A673 (cell line): ENCODE results near the gene TXNDC2.

Experiments
- EZH2 ChIP-seq: fragments of 200-600 bp; sonication (generic); IDR thresholded peaks from 2 replicates; pipeline ENCODE4 v1.6.1; 2017; ENCODE audit warnings: borderline replicate concordance, low read depth, mild to moderate bottlenecking, mixed read lengths, antibody characterized with exemption, low read length; ENCODE audit not compliant: poor library complexity, severe bottlenecking
- TF ChIP-seq, protein P1 (sequence below): fragments of 300-800, 200-600 bp; sonication (generic); conservative IDR thresholded peaks from 2 replicates; pipeline ENCODE4 v1.5.1; 2017; ENCODE audit warnings: low read depth, mild to moderate bottlenecking, antibody characterized with exemption, low read length, moderate library complexity, mixed read lengths

GRCh38 chr18:9861157-9861556, 24.6 kb upstream of the TXNDC2 start:
- TF ChIP-seq, protein P1, sequence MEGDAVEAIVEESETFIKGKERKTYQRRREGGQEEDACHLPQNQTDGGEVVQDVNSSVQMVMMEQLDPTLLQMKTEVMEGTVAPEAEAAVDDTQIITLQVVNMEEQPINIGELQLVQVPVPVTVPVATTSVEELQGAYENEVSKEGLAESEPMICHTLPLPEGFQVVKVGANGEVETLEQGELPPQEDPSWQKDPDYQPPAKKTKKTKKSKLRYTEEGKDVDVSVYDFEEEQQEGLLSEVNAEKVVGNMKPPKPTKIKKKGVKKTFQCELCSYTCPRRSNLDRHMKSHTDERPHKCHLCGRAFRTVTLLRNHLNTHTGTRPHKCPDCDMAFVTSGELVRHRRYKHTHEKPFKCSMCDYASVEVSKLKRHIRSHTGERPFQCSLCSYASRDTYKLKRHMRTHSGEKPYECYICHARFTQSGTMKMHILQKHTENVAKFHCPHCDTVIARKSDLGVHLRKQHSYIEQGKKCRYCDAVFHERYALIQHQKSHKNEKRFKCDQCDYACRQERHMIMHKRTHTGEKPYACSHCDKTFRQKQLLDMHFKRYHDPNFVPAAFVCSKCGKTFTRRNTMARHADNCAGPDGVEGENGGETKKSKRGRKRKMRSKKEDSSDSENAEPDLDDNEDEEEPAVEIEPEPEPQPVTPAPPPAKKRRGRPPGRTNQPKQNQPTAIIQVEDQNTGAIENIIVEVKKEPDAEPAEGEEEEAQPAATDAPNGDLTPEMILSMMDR: no peak
- no peak for TF ChIP-seq EZH2
